Measurements from ENCODE around the gene LRRC71. TPM values are rescaled to one million over a fixed set of nuclear protein-coding genes. Genes with fewer than 3 reads are reported as not detected.

The LRRC71 gene
- polyA plus RNA-seq, 3 donors = not detected

DNA sequence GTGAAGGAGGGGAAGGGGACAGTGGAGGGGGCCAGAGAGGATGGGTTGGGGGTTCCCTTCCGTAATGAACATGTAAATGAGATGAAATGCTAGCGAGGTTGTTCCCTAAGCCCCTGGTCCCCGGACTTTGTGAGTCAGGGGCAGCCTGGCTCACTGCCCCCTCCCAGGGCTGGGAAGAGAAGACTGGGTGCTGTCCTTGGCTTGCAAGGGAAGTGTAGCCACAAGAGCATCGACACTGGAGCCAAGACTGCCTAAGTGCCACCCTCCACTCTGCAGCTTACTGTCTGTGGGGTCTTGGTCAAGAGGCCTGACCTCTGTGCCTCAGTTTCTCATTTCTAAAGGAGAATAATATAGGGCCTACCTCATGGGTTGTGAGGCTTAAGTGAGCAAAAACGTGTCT, 26.4 kb upstream of the LRRC71 start:
- Mint-ChIP-seq H3K36me3 (peaks cover 0 to 10% of the 10 kb centered on the region in 2 donors), H3K27me3 (ENCODE audit: low read depth in 3 of 3) (peaks cover 51 to 64% (median 57%) of the 10 kb centered on the region in 3 donors), H3K27ac (no peak overlapping the region), H3K9me3 (peaks cover 0 to 9% (median 5%) of the 10 kb centered on the region in 7 donors), H3K4me1 (peaks cover 33% of the 10 kb centered on the region), H3K4me3 (peak overlapping the region in 1 of 2 donors; percentile 68)
- Histone ChIP-seq H3K79me2 (ENCODE audit: insufficient read depth, low read length) (no peaks in the 10 kb centered on the region), H4K20me1 (ENCODE audit: insufficient read depth, low read length) (no peaks in the 10 kb centered on the region), H3K4me1 (ENCODE audit: control insufficient read depth in 1 of 2, insufficient read depth in 2 of 2, low read length in 2 of 2) (peaks cover 28 to 33% of the 10 kb centered on the region in 2 donors), H3K9ac (ENCODE audit: insufficient read depth, low read length, poor library complexity, severe bottlenecking) (no peak overlapping the region), H3K4me2 (replicated peaks; ENCODE audit: extremely low read depth, low read length, poor library complexity, severe bottlenecking) (no peak overlapping the region), H3K4me3 (replicated peaks in 1 of 3; ENCODE audit: low read depth in 2 of 3, low read length in 3 of 3) (no peak overlapping the region), H3K9me3 (replicated peaks in 1 of 2; ENCODE audit: control insufficient read depth in 1 of 2, insufficient read depth in 1 of 2, low read length in 2 of 2) (no peaks in the 10 kb centered on the region), H2AFZ (ENCODE audit: insufficient read depth, low read depth, low read length, poor library complexity, severe bottlenecking) (no peak overlapping the region), H3K36me3 (replicated peaks in 1 of 2; ENCODE audit: control insufficient read depth in 1 of 2, insufficient read depth in 2 of 2, low read length in 2 of 2) (no peaks in the 10 kb centered on the region), H3K27ac (ENCODE audit: low read depth in 1 of 2, low read length in 2 of 2) (no peak overlapping the region), H3K27me3 (ENCODE audit: control insufficient read depth in 2 of 2, insufficient read depth in 2 of 2, low read length in 2 of 2) (peaks cover 20 to 47% of the 10 kb centered on the region in 2 donors)
- DNase-seq = no peak
- TF ChIP-seq, protein P1, sequence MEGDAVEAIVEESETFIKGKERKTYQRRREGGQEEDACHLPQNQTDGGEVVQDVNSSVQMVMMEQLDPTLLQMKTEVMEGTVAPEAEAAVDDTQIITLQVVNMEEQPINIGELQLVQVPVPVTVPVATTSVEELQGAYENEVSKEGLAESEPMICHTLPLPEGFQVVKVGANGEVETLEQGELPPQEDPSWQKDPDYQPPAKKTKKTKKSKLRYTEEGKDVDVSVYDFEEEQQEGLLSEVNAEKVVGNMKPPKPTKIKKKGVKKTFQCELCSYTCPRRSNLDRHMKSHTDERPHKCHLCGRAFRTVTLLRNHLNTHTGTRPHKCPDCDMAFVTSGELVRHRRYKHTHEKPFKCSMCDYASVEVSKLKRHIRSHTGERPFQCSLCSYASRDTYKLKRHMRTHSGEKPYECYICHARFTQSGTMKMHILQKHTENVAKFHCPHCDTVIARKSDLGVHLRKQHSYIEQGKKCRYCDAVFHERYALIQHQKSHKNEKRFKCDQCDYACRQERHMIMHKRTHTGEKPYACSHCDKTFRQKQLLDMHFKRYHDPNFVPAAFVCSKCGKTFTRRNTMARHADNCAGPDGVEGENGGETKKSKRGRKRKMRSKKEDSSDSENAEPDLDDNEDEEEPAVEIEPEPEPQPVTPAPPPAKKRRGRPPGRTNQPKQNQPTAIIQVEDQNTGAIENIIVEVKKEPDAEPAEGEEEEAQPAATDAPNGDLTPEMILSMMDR (IDR thresholded peaks at IDR 0.05) = no peak
- intact Hi-C loops (cut with micrococcal nuclease) = loop anchor here (5.0 to 10.0 kb wide), 2 partner anchors 33 to 79 kb away; partner anchors contain the start of gene SH2D2A (in 1 of the 2)
- WGBS (ENCODE audit: insufficient coverage) = 35% methylated on average over 4 of the region's 5 CpGs

- Mint-ChIP-seq H3K4me1 (peaks cover 33% of the 10 kb centered on the region), H3K36me3 (peaks cover 0 to 10% of the 10 kb centered on the region in 2 donors), H3K27me3 (ENCODE audit: low read depth in 3 of 3) (peaks cover 48 to 62% (median 58%) of the 10 kb centered on the region in 3 donors), H3K27ac (no peak overlapping the region), H3K9me3 (peaks cover 0 to 9% (median 5%) of the 10 kb centered on the region in 7 donors), H3K4me3 (peak overlapping the region in 1 of 2 donors; percentile 53)
- Histone ChIP-seq H3K4me3 (replicated peaks in 1 of 3; ENCODE audit: low read depth in 2 of 3, low read length in 3 of 3) (no peak overlapping the region), H3K9me3 (replicated peaks in 1 of 2; ENCODE audit: control insufficient read depth in 1 of 2, insufficient read depth in 1 of 2, low read length in 2 of 2) (no peaks in the 10 kb centered on the region), H3K36me3 (replicated peaks in 1 of 2; ENCODE audit: control insufficient read depth in 1 of 2, insufficient read depth in 2 of 2, low read length in 2 of 2) (no peaks in the 10 kb centered on the region), H3K27me3 (ENCODE audit: control insufficient read depth in 2 of 2, insufficient read depth in 2 of 2, low read length in 2 of 2) (peaks cover 20 to 47% of the 10 kb centered on the region in 2 donors), H3K9ac (ENCODE audit: insufficient read depth, low read length, poor library complexity, severe bottlenecking) (no peak overlapping the region), H3K79me2 (ENCODE audit: insufficient read depth, low read length) (no peaks in the 10 kb centered on the region), H2AFZ (ENCODE audit: insufficient read depth, low read depth, low read length, poor library complexity, severe bottlenecking) (no peak overlapping the region), H3K4me2 (replicated peaks; ENCODE audit: extremely low read depth, low read length, poor library complexity, severe bottlenecking) (no peak overlapping the region), H4K20me1 (ENCODE audit: insufficient read depth, low read length) (no peaks in the 10 kb centered on the region), H3K4me1 (ENCODE audit: control insufficient read depth in 1 of 2, insufficient read depth in 2 of 2, low read length in 2 of 2) (peaks cover 28 to 33% of the 10 kb centered on the region in 2 donors), H3K27ac (ENCODE audit: low read depth in 1 of 2, low read length in 2 of 2) (no peak overlapping the region)
- intact Hi-C loops (cut with micrococcal nuclease) = loop anchor here (5.0 to 10.0 kb wide), 2 partner anchors 32 to 80 kb away; partner anchors contain the start of gene SH2D2A (in 1 of the 2)
- TF ChIP-seq, protein P1 (IDR thresholded peaks at IDR 0.05) = no peak
- DNase-seq = no peak
- 61% methylated on average over 3 of the region's 12 CpGs for WGBS (ENCODE audit: insufficient coverage)
Measured at GRCh38 chr1:156894711-156895454, 25.5 kb upstream of the LRRC71 start.
